GM12874 (cell line): Measurements from ENCODE around the gene XPO5.

Experiments
- CTCF ChIP-seq: IDR thresholded peaks from 2 replicates; pipeline ENCODE4 v1.5.1; 2011; ENCODE audit warnings: low read depth, mild to moderate bottlenecking, control low read depth, low read length, moderate library complexity; ENCODE audit not compliant: insufficient read depth

XPO5 gene

GRCh38 chr6:43492673-43493072 is 83.2 kb downstream of the XPO5 start:
- TF ChIP-seq CTCF, result no peak

- no peak for TF ChIP-seq CTCF
Observed at GRCh38 chr6:43491750-43492661, 83.8 kb downstream of the XPO5 start.

GRCh38 chr6:43490523-43490939 is 85.3 kb downstream of the XPO5 start:
- no peak for TF ChIP-seq CTCF

- TF ChIP-seq CTCF, result no peak
Observed at GRCh38 chr6:43489277-43490072, 86.4 kb downstream of the XPO5 start.

- TF ChIP-seq CTCF, result no peak
Observed at GRCh38 chr6:43488667-43489276, 87.1 kb downstream of the XPO5 start.

- no peak for TF ChIP-seq CTCF
Observed at GRCh38 chr6:43481591-43482236, 94.1 kb downstream of the XPO5 start.
